Skeletal muscle tissue (tissue), 4 donors: Measurements from ENCODE around the gene TTLL11. TPM values are rescaled to one million over a fixed set of nuclear protein-coding genes. Genes with fewer than 3 reads are reported as not detected.

Experiments
- H3K27ac ChIP-seq: one replicate; pipeline ENCODE4 v1.7.0; 2013; ENCODE audit warnings: mild to moderate bottlenecking, low read depth, low read length, inconsistent platforms
- H3K27me3 ChIP-seq, 3 donors: one replicate each; pipeline ENCODE4 v1.7.0; 2013; ENCODE audit warnings: low read length in 3 of 3; ENCODE audit not compliant: control insufficient read depth in 3 of 3, insufficient read depth in 3 of 3
- H3K36me3 ChIP-seq, 3 donors: one replicate each; pipeline ENCODE4 v1.7.0; 2013; ENCODE audit warnings: low read length in 3 of 3; ENCODE audit not compliant: control insufficient read depth in 3 of 3, insufficient read depth in 3 of 3
- H3K4me1 ChIP-seq, 3 donors: one replicate each; pipeline ENCODE4 v1.7.0; 2013; ENCODE audit warnings: low read length in 3 of 3, mild to moderate bottlenecking in 3 of 3; ENCODE audit not compliant: control insufficient read depth in 3 of 3, insufficient read depth in 3 of 3
- H3K4me3 ChIP-seq, 3 donors: one replicate each; pipeline ENCODE4 v1.7.0; 2013; ENCODE audit warnings: low read length in 3 of 3
- H3K9ac ChIP-seq, 3 donors: one replicate each; pipeline ENCODE4 v1.7.0; 2013; ENCODE audit warnings: low read length in 3 of 3, mild to moderate bottlenecking in 3 of 3, moderate library complexity in 2 of 3, low read depth in 1 of 3
- H3K9me3 ChIP-seq, 3 donors: one replicate each; pipeline ENCODE4 v1.7.0; 2013; ENCODE audit warnings: low read length in 3 of 3; ENCODE audit not compliant: control insufficient read depth in 3 of 3
- total RNA-seq: library from RNA; depleted of rRNA; stranded (reverse); fragments of >200 nt; gene quantifications from one replicate; pipeline ENCODE4 v1.2.3, GENCODE V29; 2014
- donor health status: Osteomylitis.

Gene TTLL11
- total RNA-seq, 1 donor from 2014 or later = 13.0 TPM

DNA sequence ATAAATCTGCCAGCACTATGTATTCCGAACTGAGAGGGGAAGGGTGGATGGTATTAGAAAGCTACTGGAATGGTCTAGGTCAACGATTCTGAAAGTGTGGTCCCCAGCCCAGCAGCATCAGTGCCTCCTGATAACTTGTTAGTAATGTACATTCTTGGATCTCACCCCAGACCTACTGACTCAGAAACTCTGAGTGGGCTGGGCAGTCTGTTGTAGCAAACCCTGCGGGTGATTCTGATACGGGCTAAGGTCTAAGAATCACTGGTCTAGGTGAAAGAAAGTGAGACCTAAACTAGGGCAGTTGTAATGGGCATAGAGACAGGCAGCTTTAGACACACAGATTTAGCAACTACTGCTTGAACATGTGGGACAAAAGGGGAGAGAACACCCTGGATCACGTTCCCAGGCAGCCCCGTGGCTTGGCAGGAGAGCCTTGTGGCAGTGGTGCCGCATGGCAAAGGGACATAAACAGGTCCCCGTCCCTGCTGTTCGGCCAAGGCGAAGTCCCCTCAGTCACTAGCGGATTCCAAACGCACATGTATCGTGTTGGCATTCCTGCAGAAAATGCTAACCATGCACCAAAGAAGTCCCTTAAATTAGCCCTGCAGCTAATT is 216.3 kb downstream of the TTLL11 start:
- peak overlapping the region in 1 of 3 donors; percentile 37 for H3K4me3 ChIP-seq
- no peaks in the 10 kb centered on the region for H3K36me3 ChIP-seq
- no peaks in the 10 kb centered on the region for H3K9me3 ChIP-seq
- H3K9ac ChIP-seq = peak overlapping the region; percentile 0 to 35 (median 4)
- peaks cover 12 to 17% (median 13%) of the 10 kb centered on the region in 3 donors for H3K4me1 ChIP-seq
- H3K27ac ChIP-seq = peak overlapping the region; percentile 32
- no peaks in the 10 kb centered on the region for H3K27me3 ChIP-seq

GRCh38 chr9:121876255-121876654 is 216.9 kb downstream of the TTLL11 start:
- H3K4me1 ChIP-seq = peaks cover 12 to 17% (median 13%) of the 10 kb centered on the region in 3 donors
- H3K36me3 ChIP-seq = no peaks in the 10 kb centered on the region
- H3K9me3 ChIP-seq = no peaks in the 10 kb centered on the region
- no peak overlapping the region for H3K4me3 ChIP-seq
- H3K27ac ChIP-seq = no peak overlapping the region
- H3K9ac ChIP-seq = peak overlapping the region in 1 of 3 donors; percentile 4
- H3K27me3 ChIP-seq = no peaks in the 10 kb centered on the region

GRCh38 chr9:121874524-121874923 is 218.6 kb downstream of the TTLL11 start:
- no peak overlapping the region for H3K27ac ChIP-seq
- H3K27me3 ChIP-seq = no peaks in the 10 kb centered on the region
- H3K4me1 ChIP-seq = peaks cover 12 to 17% (median 13%) of the 10 kb centered on the region in 3 donors
- no peak overlapping the region for H3K9ac ChIP-seq
- H3K4me3 ChIP-seq = no peak overlapping the region
- H3K36me3 ChIP-seq = peaks cover 5 to 8% (median 8%) of the 10 kb centered on the region in 3 donors
- H3K9me3 ChIP-seq = no peaks in the 10 kb centered on the region

DNA sequence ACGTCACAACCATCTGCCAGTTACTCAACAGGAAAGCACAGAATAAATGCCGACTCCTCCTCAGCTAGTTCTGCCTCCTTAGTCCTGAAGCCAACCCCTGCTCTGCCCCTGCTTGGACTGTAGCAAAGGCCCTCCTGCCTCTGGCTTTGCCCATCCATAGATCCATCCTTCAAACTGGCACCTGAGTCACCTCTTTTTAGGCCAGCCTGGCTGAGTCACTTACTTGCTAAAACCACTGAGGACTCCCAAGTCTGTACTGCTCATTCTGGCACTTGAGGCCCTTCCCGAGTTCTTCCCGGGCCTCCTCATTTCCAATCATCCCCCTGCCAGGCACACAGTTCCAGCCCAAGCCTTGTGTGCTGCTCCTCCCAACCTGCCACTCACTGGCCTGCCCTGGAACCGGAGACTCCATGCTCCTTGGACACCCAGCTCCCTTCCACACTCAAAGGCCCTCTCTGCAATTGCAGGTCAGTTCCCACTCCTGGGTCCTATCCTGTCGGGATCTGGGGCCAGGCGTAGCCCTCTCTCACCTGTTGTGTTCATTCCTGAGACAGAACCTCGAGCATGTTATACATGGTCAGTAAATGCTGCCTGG is 221.6 kb downstream of the TTLL11 start:
- peaks cover 6 to 11% (median 9%) of the 10 kb centered on the region in 3 donors for H3K36me3 ChIP-seq
- peaks cover 3% of the 10 kb centered on the region in 3 donors for H3K4me1 ChIP-seq
- H3K27me3 ChIP-seq = no peaks in the 10 kb centered on the region
- no peak overlapping the region for H3K9ac ChIP-seq
- no peak overlapping the region for H3K27ac ChIP-seq
- no peak overlapping the region for H3K4me3 ChIP-seq
- no peaks in the 10 kb centered on the region for H3K9me3 ChIP-seq

GRCh38 chr9:121870271-121870670 is 222.8 kb downstream of the TTLL11 start:
- Histone ChIP-seq H3K9me3 (no peaks in the 10 kb centered on the region), H3K27me3 (no peaks in the 10 kb centered on the region), H3K4me1 (peaks cover 0 to 3% (median 0%) of the 10 kb centered on the region in 3 donors), H3K27ac (no peak overlapping the region), H3K9ac (no peak overlapping the region), H3K36me3 (peaks cover 6 to 11% (median 9%) of the 10 kb centered on the region in 3 donors), H3K4me3 (no peak overlapping the region)

DNA sequence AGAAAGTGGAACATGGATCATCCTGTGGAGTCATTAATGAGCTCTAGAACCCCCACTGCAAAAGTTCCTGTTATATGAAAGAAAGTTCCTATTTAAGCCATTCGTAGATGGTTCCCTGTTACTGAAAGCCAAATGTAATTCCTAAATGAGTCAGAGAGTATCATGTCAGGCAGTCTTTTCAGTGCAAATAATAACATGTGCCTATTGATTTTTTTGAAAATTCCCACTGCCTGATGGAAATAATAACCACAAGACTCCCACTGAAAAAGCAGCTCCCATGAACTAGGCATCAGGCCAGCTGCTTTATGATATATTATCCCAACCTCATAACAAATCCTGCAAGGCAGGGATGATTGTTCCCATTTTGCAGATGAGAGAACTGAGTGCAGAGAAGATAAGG is 224.5 kb downstream of the TTLL11 start:
- peaks cover 0 to 3% (median 0%) of the 10 kb centered on the region in 3 donors for H3K4me1 ChIP-seq

GRCh38 chr9:121866927-121867326 is 226.2 kb downstream of the TTLL11 start:
- Histone ChIP-seq H3K27me3 (no peaks in the 10 kb centered on the region), H3K4me3 (no peak overlapping the region), H3K4me1 (no peaks in the 10 kb centered on the region), H3K9me3 (no peaks in the 10 kb centered on the region), H3K27ac (no peak overlapping the region), H3K9ac (no peak overlapping the region), H3K36me3 (peaks cover 9 to 11% (median 11%) of the 10 kb centered on the region in 3 donors)

More for the DNA sequence above, 224.5 kb downstream of the TTLL11 start:
- Histone ChIP-seq H3K36me3 (peaks cover 6 to 11% (median 9%) of the 10 kb centered on the region in 3 donors), H3K4me3 (no peak overlapping the region), H3K27me3 (no peaks in the 10 kb centered on the region), H3K9me3 (no peaks in the 10 kb centered on the region), H3K9ac (no peak overlapping the region), H3K27ac (no peak overlapping the region)

DNA sequence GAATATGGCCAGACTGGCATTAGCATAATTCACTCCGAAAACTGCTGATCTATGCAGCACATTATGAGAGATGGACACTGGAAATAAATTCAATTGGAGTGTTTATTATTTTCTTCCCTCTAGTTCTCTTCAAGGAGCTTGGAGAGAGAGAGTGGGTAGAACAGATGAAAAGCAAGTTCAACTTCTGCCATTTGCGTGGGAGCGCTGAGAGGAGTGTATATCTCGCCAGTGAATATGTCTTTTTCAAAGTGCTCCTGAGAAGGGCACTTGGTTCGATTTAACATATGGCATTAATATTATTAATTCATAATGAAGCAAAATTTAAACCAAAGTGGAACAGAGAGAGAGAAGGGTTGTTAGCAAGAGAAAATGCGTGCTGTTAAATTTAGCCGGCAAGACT is 227.2 kb downstream of the TTLL11 start:
- Histone ChIP-seq H3K27me3 (no peaks in the 10 kb centered on the region), H3K4me3 (no peak overlapping the region), H3K4me1 (peaks cover 0 to 3% (median 3%) of the 10 kb centered on the region in 3 donors), H3K9ac (no peak overlapping the region), H3K36me3 (peaks cover 9 to 11% (median 11%) of the 10 kb centered on the region in 3 donors), H3K27ac (no peak overlapping the region), H3K9me3 (no peaks in the 10 kb centered on the region)

- no peak overlapping the region for H3K9ac ChIP-seq
- no peaks in the 10 kb centered on the region for H3K9me3 ChIP-seq
- H3K4me3 ChIP-seq = no peak overlapping the region
- peaks cover 2 to 5% (median 3%) of the 10 kb centered on the region in 3 donors for H3K4me1 ChIP-seq
- no peak overlapping the region for H3K27ac ChIP-seq
- no peaks in the 10 kb centered on the region for H3K27me3 ChIP-seq
- H3K36me3 ChIP-seq = peaks cover 3 to 11% (median 7%) of the 10 kb centered on the region in 3 donors
These were observed 228.0 kb downstream of the TTLL11 start for GRCh38 chr9:121865060-121865459.

- Histone ChIP-seq H3K9ac (no peak overlapping the region), H3K36me3 (peaks cover 0 to 10% (median 3%) of the 10 kb centered on the region in 3 donors), H3K9me3 (no peaks in the 10 kb centered on the region), H3K4me1 (peaks cover 2 to 5% (median 3%) of the 10 kb centered on the region in 3 donors), H3K27ac (no peak overlapping the region), H3K4me3 (no peak overlapping the region), H3K27me3 (no peaks in the 10 kb centered on the region)
These were observed 229.2 kb downstream of the TTLL11 start for GRCh38 chr9:121863955-121864354.
